Hepatic stellate cell (primary cell): ENCODE results near the gene GPR62.

Experiments
- DNase-seq: peaks from one replicate; pipeline ENCODE4 v3.0.0; 2011; ENCODE audit warnings: low spot score

The GPR62 gene

GRCh38 chr3:51955893-51956770, 951 bp downstream of the GPR62 start:
- DNase-seq, result peak; percentile 75

DNA sequence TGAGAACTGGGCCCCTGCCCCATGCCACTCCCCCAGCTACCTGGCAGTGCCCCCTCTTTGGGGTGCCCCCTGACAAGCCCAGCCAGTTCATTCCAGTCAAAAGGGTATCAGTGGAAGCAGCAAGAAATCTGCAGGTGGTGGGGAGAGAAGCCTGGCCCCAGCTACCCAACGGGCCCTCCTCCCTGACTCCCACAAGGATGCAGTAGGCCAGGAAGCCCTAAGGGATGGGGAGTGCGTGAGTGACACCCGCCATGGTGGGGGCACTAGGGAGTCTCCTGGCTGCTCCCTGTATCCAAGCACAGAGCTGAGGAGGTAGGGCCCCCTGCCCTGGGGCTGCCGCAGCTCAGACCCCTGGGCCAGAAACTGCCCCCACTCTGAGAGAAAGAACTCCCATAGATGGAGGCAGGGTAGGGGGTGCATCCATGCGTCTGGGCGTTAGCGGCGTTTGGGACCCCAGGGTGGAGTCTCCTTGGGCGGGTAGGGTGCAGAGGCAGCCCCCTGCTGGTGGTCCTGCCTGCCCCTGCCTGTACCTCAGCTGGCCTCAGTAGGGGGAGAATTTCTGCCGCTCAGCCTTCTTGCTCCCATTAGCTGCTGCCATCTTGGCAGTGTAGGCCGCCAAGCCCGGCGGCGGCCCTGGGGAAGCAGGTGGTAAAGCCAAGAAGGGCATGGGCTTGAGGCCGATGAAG, 2.5 kb downstream of the GPR62 start:
- DNase-seq, result no peak

GRCh38 chr3:51958603-51959521, 3.7 kb downstream of the GPR62 start:
- DNase-seq, result no peak

DNA sequence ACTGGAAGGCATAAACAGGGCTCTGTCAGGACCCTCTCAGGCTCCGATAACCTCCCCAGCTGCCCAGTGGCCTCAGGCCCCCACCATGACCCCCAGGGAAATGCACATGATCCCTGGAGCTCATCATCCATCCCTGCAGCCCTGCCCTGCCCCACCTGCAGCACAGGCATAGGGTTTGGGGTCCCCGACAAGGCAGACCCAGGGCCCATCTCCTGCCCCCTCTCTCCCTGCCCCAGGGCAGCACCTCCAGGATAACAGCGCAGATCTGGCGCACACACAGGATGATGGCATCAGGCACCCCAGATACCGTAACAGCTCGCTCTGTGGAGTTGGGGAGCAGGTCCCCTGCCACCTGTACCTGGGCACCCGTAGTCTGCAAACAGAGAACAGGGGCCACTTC, 4.5 kb downstream of the GPR62 start:
- DNase-seq, result no peak

DNA sequence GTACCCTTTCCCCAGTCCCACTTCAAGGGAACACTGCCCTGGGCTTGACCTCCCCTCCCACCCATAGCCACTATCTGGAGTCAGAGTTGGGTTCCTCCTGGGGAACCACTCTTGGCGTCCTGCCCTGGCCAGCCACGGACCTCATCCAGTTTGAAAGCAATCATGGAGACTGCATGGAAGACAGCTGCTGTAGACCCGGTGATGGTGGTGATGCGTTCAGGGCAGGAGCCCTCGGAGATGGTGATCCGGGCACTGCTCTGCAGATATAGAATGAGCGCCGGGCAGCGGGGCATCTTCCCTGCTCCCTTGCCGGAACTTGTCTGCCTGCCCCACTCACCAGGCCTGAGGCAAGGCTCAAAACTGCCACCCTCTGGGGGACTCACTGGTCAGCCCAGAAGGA, 5.2 kb downstream of the GPR62 start:
- DNase-seq, result no peak

DNA sequence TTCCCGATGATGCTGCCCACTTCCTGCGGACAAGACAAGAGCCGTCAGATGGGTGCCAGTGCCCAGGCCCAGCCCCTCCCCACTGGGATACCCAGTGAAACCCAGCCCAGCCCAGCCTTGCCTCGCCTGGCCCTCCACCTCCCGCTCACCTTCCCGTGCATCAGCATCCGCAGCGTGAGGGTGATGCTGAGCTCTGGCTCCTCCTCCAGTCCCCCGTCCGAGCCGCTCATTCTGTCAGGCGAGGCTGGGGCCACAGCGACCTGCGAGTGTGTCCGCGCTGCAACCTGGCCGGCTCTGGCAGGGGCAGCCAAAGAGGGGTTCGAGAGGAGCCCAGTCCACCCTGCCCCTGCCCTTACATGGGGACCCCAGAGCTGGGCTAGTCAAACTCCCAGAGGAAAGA, 5.8 kb downstream of the GPR62 start:
- DNase-seq, result no peak

DNA sequence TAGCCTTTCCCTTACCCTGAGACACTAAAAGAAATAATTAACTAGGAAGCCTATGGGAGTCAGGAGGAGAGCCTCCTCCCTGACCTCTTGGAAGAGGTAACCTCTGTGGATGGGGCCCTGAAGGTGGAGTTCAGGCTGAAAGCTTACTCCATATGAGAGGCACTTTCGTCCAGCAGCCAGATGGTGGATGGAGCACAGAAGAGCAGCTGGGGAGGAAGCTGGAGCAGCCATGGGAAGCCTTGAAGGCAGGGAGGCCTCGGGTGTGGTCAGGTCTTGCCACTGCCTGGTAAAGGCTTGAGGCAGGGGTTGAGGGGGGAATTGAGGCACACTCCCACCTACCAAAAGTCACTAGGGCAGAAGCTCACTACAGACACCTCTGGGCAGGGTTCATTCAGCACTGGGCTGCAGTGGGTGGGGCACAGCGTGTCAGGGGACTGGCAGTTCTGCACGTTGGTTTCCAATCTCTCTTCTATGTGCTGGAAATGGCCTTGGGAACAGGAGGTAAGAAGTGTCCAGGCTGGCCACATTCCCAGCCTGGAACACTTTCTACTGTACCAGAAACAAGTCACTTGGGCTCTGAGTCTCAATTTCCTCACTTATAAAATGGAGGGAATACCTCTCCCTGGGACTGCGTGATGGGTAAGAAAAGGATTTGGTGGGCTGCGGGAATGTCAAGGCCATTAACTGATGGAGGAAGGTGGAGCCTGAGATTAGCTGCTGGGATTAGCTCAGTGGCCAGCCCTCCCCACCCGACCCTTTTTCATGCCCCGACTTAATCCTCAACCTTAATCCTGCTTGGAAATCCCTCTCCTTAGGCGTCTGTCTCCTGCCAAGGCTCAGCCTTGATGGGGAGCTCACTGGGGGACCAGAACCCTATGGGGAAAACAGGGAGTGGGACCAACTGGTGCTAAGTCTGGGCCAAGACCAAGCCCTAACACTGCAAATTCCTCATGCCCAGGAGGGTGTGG, 6.7 kb downstream of the GPR62 start:
- no peak for DNase-seq

DNA sequence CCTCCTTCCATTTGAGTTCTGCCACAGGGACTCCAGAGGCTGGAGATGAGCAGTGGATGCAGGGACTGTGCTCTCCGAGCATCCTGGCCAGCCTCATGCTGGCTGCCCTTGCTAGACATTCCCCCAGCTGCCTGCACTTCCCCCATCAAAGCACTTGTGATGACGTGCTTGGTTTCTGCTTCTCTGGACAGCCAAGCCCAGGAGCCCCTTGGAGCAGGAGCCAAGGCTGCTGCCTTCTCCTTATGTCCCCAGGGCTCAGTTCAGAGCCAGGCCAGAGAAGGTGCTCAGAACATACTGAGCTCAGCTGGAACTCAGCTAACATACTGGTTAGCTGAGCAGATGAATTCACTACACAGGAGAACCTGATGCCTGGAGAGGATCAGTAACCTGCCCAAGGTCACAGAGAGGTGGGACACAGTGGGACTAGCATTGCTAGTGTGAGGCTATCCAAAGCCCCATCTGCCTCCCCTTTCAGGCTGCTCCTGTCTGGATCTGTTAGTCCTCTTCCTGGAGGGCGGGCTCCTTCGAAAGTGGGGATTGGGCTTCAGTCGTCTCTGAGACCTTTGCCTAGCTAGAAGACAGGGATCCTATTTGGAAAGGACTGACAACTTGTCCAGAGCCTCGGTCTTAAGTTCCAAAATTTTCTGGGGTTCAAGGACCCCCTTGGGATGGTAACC, 7.8 kb downstream of the GPR62 start:
- no peak for DNase-seq

GRCh38 chr3:51963951-51964451, 8.8 kb downstream of the GPR62 start:
- no peak for DNase-seq

DNA sequence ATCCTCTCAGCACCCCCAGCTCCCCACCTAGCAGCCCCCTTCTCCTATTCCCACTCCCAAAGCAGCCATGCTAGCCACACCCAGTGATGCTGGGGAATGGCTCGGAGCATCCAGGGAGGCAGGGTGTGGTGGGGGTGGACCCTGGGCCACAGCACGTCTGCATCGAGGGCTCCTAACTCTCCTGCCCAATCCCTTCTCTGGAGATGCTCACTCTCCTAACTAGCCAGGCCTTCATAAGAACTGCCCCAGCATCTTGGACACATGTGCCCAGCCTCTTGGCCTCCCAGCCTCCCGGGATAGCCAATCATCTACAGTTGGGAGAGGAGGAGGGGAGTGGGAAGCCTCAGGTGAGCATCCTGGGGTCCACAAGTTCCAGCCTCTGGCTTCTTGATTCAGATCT, 9.3 kb downstream of the GPR62 start:
- no peak for DNase-seq

DNA sequence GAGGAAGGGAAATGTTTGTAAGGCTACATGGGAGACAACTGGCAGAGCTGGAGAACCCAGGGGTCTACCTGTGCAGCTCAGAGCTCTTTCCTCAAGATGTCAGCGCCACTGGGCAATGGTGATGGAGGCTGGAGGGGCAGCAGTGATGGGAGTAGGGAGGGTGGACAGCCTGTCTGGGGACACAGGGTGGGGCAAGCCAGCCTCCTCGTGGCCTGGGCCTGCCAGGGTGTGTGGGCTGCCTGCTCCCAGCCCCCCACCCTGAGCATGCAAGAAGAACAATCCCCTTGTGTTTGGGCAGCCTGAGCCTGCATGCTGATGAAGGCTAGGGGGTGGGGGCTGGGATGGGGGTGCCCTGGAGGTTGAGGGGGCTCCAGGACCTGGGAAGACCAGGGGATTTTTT, 10.8 kb downstream of the GPR62 start:
- no peak for DNase-seq

GRCh38 chr3:51966486-51966885, 11.3 kb downstream of the GPR62 start:
- no peak for DNase-seq

DNA sequence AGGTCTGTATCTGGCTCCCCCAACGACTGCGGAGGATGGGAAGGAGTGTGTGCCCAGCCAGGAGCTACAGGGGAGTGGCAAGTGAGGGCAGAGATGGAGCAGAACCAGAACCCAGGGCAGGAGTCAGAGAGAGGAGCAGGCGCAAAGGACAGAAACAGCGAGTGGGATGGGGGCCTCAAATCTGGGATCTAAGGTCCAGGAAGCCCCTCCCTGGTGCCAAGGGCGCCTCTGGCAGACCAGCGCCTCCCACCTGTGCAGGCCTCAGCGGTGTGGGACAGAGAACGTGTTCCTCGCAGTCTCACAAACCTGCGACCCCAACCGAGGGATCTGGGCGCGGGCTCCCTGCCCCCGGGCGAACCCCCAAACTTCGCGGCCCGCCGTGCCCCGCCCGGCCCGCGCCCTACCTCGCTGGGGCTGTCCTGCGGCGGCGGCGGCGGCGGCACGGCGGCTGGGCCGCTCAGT, 11.8 kb downstream of the GPR62 start:
- no peak for DNase-seq

DNA sequence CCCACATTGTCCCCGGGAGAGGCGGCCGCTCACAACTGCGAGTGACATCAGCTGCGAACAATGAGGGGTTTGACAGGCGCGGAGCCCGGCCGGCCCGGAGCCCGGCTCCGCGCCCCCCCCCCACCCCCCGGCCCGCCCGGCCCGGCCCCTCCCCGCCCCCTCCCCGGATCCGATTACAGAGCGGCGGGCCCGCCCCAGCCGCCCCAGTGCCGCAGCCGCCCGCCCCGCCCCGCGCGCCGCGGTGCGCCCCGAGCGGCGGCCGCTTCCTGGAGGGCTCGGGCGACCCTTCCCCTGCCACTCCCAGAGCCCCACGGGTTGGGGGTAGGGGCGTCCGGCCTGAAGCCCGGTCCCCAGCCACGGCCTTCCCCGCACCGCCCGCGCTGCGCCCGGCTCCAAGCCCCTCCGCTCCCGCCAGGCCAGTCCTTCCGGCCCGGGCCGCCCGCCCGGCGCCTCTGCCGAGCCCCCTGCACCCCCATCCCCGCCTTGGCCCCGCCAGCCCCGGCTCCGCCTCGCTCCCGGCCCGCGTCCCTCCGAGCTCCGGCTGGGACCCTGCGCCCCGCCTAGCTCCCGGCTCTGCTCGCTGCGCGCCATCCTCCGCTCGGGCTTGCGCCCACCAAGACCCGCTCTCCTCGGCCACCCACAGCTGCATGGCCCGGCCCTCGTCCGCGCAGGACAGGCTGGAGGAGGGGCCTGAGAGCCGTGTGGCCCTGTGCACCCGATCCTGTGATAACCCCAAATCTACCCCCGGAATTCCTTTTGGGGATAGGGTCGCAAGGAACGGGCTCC, 12.4 kb downstream of the GPR62 start, which contains the start of gene PCBP4:
Gene PCBP4 (minus strand): TSS at position 71 of the 786 bp plus-strand sequence. CDS start 6,214 bp downstream, outside the sequence.
- DNase-seq, result peak; percentile 72

GRCh38 chr3:51968170-51968775, 13.1 kb downstream of the GPR62 start:
- DNase-seq, result no peak

DNA sequence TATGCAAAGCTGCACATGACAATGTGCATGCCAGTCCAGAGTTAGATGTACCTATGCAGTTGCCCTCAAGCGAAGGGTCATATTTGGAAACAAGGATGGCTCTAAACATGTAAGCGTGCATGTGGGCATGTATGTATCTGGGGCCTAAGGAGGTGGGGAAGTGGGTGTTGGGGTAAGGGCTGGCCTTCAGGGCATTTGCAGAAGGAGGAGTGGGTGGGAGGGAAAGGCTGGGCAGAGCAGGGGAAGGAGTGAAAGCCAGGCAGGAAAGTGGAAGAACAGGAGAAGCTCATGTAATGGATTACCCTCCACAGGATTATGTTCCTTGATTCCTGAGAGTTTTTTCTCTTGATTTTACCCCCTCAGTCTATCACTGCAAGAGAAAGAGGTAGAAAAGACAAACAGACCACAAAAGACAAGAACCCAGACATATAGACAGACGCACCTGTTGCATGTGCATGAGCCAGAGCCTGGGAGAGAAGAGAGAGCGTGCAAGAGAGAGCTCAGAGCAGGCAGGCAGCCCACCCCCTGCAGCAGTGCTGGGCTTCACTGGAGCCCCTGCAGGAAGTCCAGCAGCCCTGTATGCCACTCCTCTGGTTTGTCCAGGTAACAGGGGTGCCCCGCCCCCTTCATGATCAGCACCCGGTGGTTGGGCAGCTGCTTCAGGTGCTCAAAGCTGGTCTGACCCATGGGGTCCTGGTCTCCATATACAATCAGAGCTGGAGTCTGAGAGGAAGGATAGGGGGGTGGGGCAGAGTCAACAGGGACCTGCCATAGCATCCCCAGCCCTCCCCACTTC, 13.9 kb downstream of the GPR62 start:
- no peak for DNase-seq

GRCh38 chr3:51969841-51970240, 14.7 kb downstream of the GPR62 start:
- no peak for DNase-seq
